ENCODE results near the gene RTN4RL2. TPM values are rescaled to one million over a fixed set of nuclear protein-coding genes. Genes with fewer than 3 reads are reported as not detected.

RTN4RL2 gene
- total RNA-seq, 1 donor from 2014 or later: 0.53 TPM

DNA sequence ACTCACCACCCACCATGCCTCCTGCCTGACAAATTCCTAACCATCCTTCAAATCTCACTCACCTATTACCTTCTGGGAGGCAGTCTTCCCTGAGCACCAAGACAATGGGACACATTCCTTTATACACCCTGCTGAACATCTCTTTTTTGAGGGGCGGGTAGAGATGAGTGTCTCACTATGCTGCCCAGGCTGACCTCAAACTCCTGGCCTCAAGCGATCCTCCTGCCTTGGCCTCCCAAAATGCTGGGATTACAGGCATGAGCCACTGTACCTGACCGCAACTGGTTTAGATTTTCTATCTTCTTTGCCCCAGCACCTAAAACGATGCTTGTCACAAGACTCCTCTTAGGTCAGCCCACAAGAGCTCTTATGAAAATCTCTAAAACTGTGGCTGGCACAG is 63.1 kb downstream of the RTN4RL2 start:
- DNase-seq (ENCODE audit: low read depth): no peak

Other genes with a start within 250 kb of the RTN4RL2 start
- gene APLNR, start 223.3 kb upstream of the RTN4RL2 start, total RNA-seq: 0.05 TPM in 1 of 2 replicates, not detected in the other
- 75.6 and 86.1 TPM in 2 replicates for gene TNKS1BP1, start 135.6 kb upstream of the RTN4RL2 start, total RNA-seq
- 81.9 and 90.8 TPM in 2 replicates for gene SSRP1, start 124.6 kb upstream of the RTN4RL2 start, total RNA-seq
- gene P2RX3, start 122.2 kb upstream of the RTN4RL2 start, total RNA-seq: not detected in 2 replicates
- gene PRG3, start 79.4 kb upstream of the RTN4RL2 start, total RNA-seq: not detected in 2 replicates
- not detected in 2 replicates for gene PRG2, start 69.9 kb upstream of the RTN4RL2 start, total RNA-seq
- gene SLC43A3, start 33.4 kb upstream of the RTN4RL2 start, total RNA-seq: 21.6 and 21.9 TPM in 2 replicates
- 9.1 and 11.0 TPM in 2 replicates for gene SLC43A1, start 55.2 kb downstream of the RTN4RL2 start, total RNA-seq
- 24.0 and 31.2 TPM in 2 replicates for gene TIMM10, start 70.2 kb downstream of the RTN4RL2 start, total RNA-seq
- 0.16 and 0.21 TPM in 2 replicates for gene SMTNL1, start 77.1 kb downstream of the RTN4RL2 start, total RNA-seq
- 31.1 and 36.8 TPM in 2 replicates for gene UBE2L6, start 107.1 kb downstream of the RTN4RL2 start, total RNA-seq
- gene SERPING1, start 137.2 kb downstream of the RTN4RL2 start, total RNA-seq: 4.1 TPM in 2 replicates
- 1.2 and 2.2 TPM in 2 replicates for gene YPEL4, start 189.4 kb downstream of the RTN4RL2 start, total RNA-seq
- 12.3 and 14.3 TPM in 2 replicates for gene CLP1, start 197.2 kb downstream of the RTN4RL2 start, total RNA-seq
- gene ZDHHC5, start 207.6 kb downstream of the RTN4RL2 start, total RNA-seq: 42.8 and 47.4 TPM in 2 replicates

Measured in myocyte (in vitro differentiated cells).